WTC11 (cell line): ENCODE data around the gene CCNB2.

Experiments used
- ETV6 ChIP-seq: sonication (generic); formaldehyde crosslinking; IDR thresholded peaks from 2 replicates; pipeline ENCODE4 v1.8.1; 2022; ENCODE audit warnings: mild to moderate bottlenecking, missing genetic modification reagents
- FOXJ3 ChIP-seq: sonication (generic); formaldehyde crosslinking; IDR thresholded peaks from 2 replicates; pipeline ENCODE4 v1.9.0; 2021; ENCODE audit warnings: missing genetic modification reagents, mild to moderate bottlenecking, borderline replicate concordance
- GABPB1 ChIP-seq: sonication (generic); formaldehyde crosslinking; IDR thresholded peaks from 2 replicates; pipeline ENCODE4 v1.8.1; 2023; ENCODE audit warnings: mild to moderate bottlenecking, missing genetic modification reagents
- SMAD3 ChIP-seq: sonication (generic); formaldehyde crosslinking; IDR thresholded peaks from 2 replicates; pipeline ENCODE4 v1.8.0; 2022; ENCODE audit warnings: missing genetic modification reagents, mild to moderate bottlenecking, borderline replicate concordance
- TEAD4 ChIP-seq: sonication (generic); formaldehyde crosslinking; IDR thresholded peaks from 2 replicates; pipeline ENCODE4 v1.8.0; 2022; ENCODE audit warnings: mild to moderate bottlenecking, missing genetic modification reagents
- ZNF263 ChIP-seq: sonication (generic); formaldehyde crosslinking; IDR thresholded peaks from 2 replicates; pipeline ENCODE4 v1.8.1; 2022; ENCODE audit warnings: low read depth, mild to moderate bottlenecking, moderate library complexity, missing genetic modification reagents
- TF ChIP-seq, protein P1 (sequence below): sonication (generic); formaldehyde crosslinking; IDR thresholded peaks from 2 replicates; pipeline ENCODE4 v1.8.0; 2023; ENCODE audit warnings: missing genetic modification reagents, mild to moderate bottlenecking, borderline replicate concordance
- TF ChIP-seq, protein P2 (sequence below): sonication (generic); formaldehyde crosslinking; IDR thresholded peaks from 2 replicates; pipeline ENCODE4 v1.8.1; 2023; ENCODE audit warnings: mild to moderate bottlenecking, moderate library complexity, missing genetic modification reagents
- TF ChIP-seq, protein P3 (sequence below): fragments of 200-600 bp; IDR thresholded peaks from 2 replicates; pipeline ENCODE4 v1.8.0; 2022; ENCODE audit warnings: antibody characterized with exemption

DNA sequence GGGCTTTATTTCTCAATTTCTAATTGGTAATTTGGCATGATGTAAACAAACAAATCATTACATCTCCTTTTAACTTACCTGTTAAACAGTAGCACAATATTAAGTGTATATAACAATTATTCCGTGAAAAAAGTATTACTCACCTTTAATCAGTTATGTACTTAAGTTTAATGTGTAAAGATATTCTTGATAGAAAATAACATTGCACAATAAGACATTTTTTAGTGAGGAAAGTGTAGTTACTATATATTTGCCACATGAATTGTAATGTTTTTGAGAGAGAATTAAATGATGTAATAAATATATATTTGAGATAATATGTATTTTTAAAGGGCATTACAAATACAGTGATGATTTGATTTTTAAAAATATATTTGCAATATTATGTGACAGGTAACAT lies 10.9 kb upstream of the CCNB2 start:
- TF ChIP-seq, protein P1, sequence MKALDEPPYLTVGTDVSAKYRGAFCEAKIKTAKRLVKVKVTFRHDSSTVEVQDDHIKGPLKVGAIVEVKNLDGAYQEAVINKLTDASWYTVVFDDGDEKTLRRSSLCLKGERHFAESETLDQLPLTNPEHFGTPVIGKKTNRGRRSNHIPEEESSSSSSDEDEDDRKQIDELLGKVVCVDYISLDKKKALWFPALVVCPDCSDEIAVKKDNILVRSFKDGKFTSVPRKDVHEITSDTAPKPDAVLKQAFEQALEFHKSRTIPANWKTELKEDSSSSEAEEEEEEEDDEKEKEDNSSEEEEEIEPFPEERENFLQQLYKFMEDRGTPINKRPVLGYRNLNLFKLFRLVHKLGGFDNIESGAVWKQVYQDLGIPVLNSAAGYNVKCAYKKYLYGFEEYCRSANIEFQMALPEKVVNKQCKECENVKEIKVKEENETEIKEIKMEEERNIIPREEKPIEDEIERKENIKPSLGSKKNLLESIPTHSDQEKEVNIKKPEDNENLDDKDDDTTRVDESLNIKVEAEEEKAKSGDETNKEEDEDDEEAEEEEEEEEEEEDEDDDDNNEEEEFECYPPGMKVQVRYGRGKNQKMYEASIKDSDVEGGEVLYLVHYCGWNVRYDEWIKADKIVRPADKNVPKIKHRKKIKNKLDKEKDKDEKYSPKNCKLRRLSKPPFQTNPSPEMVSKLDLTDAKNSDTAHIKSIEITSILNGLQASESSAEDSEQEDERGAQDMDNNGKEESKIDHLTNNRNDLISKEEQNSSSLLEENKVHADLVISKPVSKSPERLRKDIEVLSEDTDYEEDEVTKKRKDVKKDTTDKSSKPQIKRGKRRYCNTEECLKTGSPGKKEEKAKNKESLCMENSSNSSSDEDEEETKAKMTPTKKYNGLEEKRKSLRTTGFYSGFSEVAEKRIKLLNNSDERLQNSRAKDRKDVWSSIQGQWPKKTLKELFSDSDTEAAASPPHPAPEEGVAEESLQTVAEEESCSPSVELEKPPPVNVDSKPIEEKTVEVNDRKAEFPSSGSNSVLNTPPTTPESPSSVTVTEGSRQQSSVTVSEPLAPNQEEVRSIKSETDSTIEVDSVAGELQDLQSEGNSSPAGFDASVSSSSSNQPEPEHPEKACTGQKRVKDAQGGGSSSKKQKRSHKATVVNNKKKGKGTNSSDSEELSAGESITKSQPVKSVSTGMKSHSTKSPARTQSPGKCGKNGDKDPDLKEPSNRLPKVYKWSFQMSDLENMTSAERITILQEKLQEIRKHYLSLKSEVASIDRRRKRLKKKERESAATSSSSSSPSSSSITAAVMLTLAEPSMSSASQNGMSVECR (CRISPR knock-in tag), result no peak
- TF ChIP-seq TEAD4 (CRISPR knock-in tag), result no peak
- no peak for TF ChIP-seq FOXJ3
- no peak for TF ChIP-seq ZNF263
- TF ChIP-seq, protein P2, sequence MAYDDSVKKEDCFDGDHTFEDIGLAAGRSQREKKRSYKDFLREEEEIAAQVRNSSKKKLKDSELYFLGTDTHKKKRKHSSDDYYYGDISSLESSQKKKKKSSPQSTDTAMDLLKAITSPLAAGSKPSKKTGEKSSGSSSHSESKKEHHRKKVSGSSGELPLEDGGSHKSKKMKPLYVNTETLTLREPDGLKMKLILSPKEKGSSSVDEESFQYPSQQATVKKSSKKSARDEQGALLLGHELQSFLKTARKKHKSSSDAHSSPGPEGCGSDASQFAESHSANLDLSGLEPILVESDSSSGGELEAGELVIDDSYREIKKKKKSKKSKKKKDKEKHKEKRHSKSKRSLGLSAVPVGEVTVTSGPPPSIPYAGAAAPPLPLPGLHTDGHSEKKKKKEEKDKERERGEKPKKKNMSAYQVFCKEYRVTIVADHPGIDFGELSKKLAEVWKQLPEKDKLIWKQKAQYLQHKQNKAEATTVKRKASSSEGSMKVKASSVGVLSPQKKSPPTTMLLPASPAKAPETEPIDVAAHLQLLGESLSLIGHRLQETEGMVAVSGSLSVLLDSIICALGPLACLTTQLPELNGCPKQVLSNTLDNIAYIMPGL (CRISPR knock-in tag), result no peak
- TF ChIP-seq GABPB1 (CRISPR knock-in tag), result no peak
- TF ChIP-seq, protein P3, sequence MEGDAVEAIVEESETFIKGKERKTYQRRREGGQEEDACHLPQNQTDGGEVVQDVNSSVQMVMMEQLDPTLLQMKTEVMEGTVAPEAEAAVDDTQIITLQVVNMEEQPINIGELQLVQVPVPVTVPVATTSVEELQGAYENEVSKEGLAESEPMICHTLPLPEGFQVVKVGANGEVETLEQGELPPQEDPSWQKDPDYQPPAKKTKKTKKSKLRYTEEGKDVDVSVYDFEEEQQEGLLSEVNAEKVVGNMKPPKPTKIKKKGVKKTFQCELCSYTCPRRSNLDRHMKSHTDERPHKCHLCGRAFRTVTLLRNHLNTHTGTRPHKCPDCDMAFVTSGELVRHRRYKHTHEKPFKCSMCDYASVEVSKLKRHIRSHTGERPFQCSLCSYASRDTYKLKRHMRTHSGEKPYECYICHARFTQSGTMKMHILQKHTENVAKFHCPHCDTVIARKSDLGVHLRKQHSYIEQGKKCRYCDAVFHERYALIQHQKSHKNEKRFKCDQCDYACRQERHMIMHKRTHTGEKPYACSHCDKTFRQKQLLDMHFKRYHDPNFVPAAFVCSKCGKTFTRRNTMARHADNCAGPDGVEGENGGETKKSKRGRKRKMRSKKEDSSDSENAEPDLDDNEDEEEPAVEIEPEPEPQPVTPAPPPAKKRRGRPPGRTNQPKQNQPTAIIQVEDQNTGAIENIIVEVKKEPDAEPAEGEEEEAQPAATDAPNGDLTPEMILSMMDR, result no peak
- no peak for TF ChIP-seq SMAD3
- TF ChIP-seq ETV6 (CRISPR knock-in tag), result no peak
